ENCODE measurements around the gene CDKN1B. TPM values are rescaled to one million over a fixed set of nuclear protein-coding genes. Genes with fewer than 3 reads are reported as not detected.

CDKN1B gene
- total and polyA plus RNA-seq, 2 of the 13 experiments (the other 11 are each of a cell fraction or from before 2014, with no cell fraction given), result 20.1 to 37.2 TPM

DNA sequence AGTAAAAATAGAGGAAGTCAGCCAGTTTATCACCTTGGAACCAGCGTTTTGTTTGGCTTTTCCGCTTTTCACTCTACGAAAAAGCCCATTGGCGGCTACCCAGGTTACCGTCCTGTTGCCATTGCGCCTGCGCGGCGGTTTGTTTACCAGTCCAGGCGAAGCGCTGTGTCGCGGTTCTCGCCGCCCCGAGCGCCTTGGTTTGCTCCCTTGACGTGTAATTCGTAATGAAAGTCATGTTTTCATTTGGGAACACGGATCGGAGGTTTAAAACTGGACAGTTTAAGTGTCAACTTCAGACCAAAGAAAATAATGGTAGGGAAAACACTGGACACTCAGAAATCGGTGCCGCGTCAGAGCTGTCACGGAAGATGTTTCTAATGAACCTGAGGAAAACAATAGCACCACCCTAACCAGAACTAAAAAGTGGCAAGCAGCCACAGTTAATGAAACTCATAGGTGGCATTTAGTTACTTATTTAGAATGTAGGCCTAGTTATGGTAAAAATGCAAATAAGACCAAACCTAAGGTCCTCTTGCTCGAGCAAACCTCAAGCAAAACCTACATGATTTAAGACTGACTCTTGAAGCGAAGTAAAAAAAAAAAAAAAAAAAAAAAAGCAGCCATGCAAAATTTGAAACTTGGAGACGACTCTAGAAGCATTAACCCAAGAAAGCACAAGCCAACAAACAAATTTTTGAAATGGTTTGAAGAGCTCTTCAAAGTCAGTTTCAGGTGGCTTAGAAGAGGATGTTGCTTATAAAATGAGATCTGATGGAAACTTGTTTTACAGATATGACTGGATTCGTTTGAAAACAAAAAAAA is 20.4 kb upstream of the CDKN1B start (continued):
- TF ChIP-seq PHF8 (CRISPR knock-in tag; IDR thresholded peaks at IDR 0.05) (peak; percentile 64), ERF (CRISPR knock-in tag; IDR thresholded peaks at IDR 0.05) (peak; percentile 36; the same call in 1 of the 2 replicates), HOXA9 (CRISPR knock-in tag; IDR thresholded peaks at IDR 0.05; ENCODE audit: borderline replicate concordance) (no peak), ELF3 (CRISPR knock-in tag; IDR thresholded peaks at IDR 0.05) (0 out of 2 replicates have a peak, but pooled peaks have one; percentile 10), ZNF772 (CRISPR knock-in tag; IDR thresholded peaks at IDR 0.05) (peak; percentile 27; the same call in 1 of the 2 replicates), RBM39 (IDR thresholded peaks at IDR 0.05; ENCODE audit: low read depth, low read length, poor library complexity, severe bottlenecking) (no peak), REST (IDR thresholded peaks at IDR 0.05; ENCODE audit: borderline replicate concordance in 1 of 2, low read depth in 1 of 2, low read length in 2 of 2) (no peak), RERE (CRISPR knock-in tag; IDR thresholded peaks at IDR 0.05; ENCODE audit: low read depth) (no peak), JUNB (CRISPR knock-in tag; IDR thresholded peaks at IDR 0.05; ENCODE audit: borderline replicate concordance) (no peak), ZNF749 (CRISPR knock-in tag; IDR thresholded peaks at IDR 0.05; ENCODE audit: borderline replicate concordance) (no peak), GMEB2 (CRISPR knock-in tag; IDR thresholded peaks at IDR 0.05; ENCODE audit: low read depth) (no peak), HOXA7 (CRISPR knock-in tag; IDR thresholded peaks at IDR 0.05) (no peak), NBN (conservative IDR thresholded peaks at IDR 0.05) (no peak), ASH2L (IDR thresholded peaks at IDR 0.05; ENCODE audit: insufficient read length, low read depth, low read length) (peak; percentile 82), ZNF850 (CRISPR knock-in tag; conservative IDR thresholded peaks at IDR 0.05) (no peak), ZNF644 (CRISPR knock-in tag; IDR thresholded peaks at IDR 0.05; ENCODE audit: low read depth) (no peak), ZNF44 (CRISPR knock-in tag; IDR thresholded peaks at IDR 0.05) (no peak), MED8 (CRISPR knock-in tag; IDR thresholded peaks at IDR 0.05; ENCODE audit: insufficient replicate concordance) (no peak)
